ENCODE measurements around the gene LPCAT3.
A peak's percentile ranks its signal among the peaks of the same experiment; 100 is the strongest.

LPCAT3 gene

DNA sequence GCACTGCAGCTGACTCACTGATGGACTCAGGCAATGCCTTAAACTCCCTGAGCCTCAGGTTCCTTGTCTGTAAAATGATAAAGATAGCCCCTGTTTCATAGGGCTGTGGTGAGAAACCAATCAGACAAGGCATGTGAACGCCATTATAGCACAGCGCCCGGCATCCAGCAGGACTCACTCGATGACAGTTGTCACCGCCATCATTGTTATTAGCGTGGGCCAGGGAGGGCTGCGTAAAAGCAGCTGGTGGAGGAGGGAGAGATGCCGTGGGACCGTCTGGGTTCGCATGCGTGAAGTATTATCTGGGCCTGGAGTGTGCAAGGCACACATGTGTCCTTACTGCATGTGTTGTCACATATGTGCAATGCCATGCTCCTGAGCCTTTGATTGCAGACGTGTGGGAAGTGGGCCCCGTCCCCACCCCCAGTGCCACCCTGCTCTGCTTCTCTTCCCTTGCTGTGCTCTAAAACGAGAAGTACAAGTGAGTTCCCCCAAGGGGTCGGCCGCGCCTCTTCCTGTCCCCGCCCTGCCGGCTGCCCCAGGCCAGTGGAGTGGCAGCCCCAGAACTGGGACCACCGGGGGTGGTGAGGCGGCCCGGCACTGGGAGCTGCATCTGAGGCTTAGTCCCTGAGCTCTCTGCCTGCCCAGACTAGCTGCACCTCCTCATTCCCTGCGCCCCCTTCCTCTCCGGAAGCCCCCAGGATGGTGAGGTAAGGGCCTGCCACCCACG is 67.3 kb downstream of the LPCAT3 start, which contains the start of gene PTPN6:
Gene PTPN6, plus strand, starts transcription at position 546 of the 730 bp plus-strand sequence. Its CDS starts 157 bp downstream, at position 703.
- DNase-seq: peak; percentile 34

DNA sequence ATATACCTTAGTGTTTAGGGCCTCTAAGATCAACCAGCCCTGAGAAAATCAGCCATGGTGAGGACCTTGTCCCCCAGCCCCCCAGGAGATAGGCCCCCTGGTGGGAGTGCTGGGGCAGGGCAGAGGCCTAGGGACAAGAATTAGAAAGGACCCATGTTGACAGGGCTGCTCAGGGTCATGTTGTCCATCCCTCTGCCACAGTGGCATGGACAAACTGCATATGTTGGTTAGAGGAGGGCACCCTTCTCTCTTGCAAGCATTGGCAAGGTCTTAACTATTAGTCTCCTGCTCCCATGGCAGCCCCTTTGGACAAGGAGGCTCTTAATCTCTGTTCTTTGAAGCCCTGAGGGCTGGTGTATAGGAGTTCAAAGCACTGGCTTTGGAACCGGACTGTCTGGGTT is 67.9 kb downstream of the LPCAT3 start:
- DNase-seq: peak; percentile 12

DNA sequence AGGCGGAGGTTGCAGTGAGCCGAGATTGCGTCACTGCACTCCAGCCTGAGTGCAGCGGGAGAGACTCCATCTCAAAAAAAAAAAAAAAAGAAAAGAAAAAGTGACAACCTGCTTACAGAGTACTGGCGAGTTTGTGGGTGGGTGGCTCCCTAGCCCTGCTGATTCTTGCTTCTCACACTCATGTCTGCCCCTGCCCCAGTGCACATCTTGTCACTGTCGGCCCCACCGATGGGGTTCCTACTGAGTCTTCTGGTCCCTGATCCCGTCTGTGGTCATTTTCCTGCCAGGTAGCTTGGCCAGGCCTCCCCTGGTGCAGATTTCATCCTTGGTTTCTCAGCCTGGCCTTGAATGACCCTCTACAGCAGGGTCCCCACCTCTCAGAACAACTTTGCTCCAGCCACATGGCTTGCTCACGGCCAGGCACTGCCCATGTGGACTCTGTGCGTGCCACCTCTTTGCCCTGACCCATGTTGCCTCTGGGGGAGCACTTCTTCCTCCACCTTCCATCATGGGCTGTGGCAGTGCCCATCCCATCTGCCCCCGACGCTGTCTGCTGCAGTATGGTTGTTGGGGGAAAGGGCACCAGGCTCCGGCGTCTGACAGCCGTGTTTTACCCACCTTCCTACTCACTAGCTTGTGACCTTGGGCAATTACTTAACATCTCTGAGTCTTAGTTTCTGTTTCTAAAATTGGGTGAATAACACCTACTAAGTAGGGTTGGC is 69.2 kb downstream of the LPCAT3 start:
- DNase-seq: peak; percentile 18

DNA sequence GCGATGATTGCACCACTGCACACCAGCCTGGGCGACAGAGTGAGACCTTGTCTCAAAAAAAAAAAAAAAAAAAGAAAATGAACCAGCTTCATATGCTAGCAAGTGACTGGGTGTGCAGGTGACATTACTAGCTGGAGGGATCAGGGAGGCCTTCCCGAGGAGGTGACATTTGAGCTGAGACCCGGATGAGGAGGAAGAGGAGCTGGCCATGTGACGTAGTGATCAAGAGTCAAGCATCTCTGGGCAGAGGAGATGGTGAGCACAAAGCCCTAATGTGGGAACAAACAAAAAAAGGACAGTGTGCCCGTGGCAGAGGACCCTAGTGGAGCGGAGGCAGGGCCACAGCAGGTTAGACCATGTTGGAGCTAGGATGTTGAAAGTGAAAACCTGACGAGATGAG is 70.7 kb downstream of the LPCAT3 start:
- DNase-seq: peak; percentile 13

DNA sequence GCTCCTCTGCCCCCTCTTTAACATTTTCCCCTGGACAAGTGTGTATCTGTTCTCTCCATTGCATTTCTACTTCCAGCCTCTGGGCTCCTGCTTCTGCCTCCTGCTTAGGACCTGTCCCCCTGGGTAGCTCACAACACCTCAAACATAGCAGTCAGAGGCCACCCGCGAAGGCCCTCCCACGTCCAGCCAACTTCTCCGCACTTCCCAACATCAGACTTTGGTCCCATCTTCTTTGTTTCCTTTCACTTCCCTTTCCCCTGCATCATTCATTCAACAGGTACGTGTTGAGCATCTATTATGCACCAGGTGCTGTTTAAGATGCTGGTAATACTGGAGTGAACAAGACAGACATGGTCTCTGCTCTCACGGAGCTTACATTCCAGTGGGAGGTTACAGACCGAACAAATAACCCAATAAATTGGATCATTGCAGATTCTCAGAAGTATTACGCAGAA is 71.3 kb downstream of the LPCAT3 start:
- no peak for DNase-seq

DNA sequence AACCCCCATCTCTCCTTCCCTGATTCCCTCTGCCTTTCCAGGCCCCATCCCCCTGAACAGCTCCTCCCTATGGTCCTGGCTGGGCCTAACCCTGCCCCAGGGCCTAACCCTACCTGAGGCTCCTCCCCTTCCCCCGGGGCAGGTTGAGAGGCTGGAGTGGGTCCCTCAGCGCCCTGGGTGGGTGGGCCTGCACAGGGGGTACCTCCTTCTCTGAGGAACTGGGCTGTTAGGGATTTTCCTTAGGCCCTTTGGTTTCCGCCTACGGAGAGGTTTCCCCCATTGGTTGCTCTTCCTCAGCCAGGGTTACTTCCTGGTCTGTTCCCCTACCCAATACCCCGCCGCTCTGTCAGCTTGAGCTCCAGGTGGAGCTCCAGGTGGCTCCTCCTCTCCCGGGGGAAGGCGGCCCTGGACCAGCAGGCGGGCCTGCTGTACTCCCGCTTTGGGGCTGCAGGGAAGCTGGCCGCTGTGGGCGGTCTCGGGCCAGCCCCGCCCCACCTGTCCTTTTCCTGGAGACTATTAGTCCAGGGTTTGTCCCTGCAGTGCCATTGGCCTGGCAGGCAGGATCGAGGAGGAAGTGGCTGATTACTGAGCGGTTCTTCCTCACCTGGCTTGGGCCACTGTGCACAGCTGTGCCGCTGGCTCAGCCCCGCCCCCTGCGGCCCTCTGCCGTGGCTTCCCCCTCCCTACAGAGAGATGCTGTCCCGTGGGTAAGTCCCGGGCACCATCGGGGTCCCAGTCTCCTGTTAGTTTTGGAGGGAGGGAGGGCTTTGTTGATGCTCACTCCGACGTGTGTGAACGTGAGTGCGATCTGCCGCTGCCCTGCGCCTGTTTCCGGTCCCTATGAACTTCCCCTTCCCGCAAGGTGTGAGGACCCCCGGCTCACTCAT is 72.0 kb downstream of the LPCAT3 start:
- DNase-seq: peak; percentile 70

DNA sequence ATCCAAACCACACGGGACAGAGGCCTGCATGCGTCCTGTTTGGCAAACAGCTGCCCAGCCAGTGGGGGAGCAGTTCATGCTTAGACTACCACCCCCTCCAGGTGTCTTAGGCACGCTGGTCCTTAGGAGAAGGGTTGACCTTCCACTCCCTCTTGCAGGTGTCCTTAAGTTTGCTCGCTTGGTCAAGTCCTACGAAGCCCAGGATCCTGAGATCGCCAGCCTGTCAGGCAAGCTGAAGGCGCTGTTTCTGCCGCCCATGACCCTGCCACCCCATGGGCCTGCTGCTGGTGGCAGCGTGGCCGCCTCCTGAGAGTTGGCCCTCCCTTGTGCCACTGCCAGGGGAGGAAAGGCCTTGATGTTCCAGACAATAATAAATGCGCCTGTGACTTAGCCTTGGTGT is 72.7 kb downstream of the LPCAT3 start:
- DNase-seq: no peak

DNA sequence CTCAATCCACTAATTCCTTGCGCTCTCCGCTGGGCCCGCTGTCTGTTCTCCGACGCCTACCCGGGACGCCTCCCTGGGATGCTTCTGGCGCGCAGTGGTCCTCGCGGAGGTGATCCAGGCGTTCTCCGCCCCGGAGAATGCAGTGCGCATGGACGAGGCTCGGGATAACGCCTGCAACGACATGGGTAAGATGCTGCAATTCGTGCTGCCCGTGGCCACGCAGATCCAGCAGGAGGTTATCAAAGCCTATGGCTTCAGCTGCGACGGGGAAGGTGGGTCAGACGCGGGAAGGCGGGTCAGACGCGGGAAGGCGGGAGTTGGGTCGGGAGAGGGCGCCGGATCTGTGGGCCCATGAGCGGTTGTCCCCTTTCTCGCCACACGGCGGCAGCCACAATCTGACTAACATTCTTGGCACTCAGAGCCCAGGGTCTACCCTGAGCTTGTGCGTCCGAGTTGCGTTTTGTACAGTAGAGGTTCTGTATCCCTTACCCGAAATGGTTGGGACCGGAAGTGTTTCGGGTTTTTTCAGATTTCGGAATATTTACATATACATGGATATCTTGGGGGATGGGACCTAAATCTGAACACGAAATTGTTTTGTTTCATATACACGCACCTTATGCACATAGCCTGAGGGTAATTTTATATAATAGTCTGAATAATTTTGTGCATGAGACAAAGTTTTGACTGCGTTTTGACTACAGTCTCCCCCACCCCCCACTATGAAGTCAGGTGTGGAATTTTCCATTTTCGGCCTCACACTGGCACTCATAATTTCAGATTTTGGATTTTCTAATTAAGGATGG is 73.7 kb downstream of the LPCAT3 start:
- DNase-seq: peak; percentile 97

DNA sequence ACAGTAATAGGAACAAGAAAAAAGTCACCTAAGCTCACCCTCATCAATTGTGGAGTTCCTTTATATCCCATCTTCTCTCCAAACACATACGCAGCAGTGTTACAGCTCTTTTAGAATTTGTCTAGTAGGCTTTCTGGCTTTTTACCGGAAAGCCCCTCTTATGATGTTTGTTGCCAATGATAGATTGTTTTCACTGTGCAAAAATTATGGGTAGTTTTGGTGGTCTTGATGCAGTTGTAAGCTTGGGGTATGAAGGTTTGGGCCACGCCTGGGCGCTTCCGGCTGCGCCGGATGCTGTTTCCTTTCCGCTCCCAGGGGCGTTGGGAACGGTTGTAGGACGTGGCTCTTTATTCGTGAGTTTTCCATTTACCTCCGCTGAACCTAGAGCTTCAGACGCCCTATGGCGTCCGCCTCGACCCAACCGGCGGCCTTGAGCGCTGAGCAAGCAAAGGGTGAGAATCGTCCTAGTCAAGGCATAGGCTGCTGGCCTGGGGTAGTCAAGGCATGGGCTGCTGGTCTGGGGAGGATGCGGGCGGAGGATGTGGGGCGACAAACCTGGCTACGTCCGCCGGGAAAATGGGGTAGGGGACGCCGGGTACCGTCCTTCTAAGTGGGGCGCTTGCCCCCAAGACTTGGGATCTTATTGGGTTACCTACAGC is 74.4 kb downstream of the LPCAT3 start, which contains the start of the genes C12orf57 and RNU7-1:
Gene C12orf57, plus strand, starts transcription at position 301 of the 659 bp plus-strand sequence. Its CDS starts 100 bp downstream, at position 401.
Gene RNU7-1, plus strand, starts transcription at position 95 of the 659 bp plus-strand sequence.
- peak; percentile 92 for DNase-seq

DNA sequence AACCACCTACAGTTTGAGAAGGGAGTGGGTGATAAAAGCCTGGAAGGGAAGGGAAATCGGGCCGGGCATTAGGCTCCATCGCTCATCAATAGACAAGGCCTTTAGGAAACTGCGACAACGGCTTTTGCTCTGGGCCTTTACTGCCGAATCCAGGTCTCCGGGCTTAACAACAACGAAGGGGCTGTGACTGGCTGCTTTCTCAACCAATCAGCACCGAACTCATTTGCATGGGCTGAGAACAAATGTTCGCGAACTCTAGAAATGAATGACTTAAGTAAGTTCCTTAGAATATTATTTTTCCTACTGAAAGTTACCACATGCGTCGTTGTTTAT is 74.9 kb downstream of the LPCAT3 start:
- DNase-seq: peak; percentile 88

DNA sequence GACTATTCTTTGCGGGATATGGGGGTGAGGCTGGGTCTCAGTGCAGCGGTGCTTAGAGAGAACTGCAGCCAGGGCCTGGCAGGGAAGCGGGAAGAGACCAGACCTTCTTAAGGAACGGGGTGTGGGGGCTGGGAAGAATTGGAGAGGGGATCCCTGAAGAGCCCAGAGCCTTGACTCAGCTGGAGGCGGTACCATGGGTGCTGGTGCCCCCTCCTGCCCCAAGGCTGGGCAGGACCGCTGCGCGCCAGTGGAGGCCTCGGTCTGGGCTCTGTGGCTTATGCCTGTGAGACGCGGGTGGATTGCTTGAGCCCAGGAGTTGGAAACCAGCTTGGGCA is 76.0 kb downstream of the LPCAT3 start:
- no peak for DNase-seq

DNA sequence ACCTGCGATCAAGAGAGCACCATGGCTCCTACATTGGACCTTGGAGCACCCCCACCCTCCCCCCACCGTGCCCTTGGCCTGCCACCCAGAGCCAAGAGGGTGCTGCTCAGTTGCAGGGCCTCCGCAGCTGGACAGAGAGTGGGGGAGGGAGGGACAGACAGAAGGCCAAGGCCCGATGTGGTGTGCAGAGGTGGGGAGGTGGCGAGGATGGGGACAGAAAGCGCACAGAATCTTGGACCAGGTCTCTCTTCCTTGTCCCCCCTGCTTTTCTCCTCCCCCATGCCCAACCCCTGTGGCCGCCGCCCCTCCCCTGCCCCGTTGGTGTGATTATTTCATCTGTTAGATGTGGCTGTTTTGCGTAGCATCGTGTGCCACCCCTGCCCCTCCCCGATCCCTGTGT is 76.5 kb downstream of the LPCAT3 start:
- no peak for DNase-seq

DNA sequence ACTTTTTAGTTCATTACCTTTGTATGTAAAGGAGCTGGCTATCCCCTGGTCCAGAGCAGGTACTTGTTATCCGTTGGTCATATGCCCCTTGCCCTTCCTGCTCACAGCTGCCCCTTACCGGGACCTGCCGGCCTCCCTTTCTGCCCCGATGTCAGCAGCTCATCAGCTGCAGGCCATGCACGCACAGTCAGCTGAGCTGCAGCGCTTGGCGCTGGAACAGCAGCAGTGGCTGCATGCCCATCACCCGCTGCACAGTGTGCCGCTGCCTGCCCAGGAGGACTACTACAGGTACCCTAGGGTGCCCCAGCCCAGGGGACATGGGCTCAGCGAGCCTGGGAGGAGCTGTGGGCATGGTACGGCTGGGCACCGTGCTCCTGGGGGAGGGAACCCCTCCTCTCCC is 77.0 kb downstream of the LPCAT3 start:
- no peak for DNase-seq

DNA sequence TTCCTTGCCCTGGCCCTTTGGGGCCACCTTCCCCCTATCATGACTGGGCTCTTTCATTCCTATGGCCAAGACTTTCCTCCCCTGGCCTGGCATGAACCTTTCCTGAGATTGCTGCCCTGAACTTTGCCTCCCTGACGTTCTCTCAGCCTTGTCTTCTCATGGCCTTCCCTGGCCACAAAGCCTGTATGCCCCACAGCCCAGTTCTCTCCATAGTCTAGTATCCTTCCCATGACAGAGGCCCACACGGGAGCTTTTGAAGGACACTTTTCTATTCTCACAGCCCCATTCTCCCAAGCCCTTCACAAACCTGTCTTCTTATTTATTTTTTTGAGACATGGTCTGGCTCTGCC is 79.1 kb downstream of the LPCAT3 start:
- no peak for DNase-seq

DNA sequence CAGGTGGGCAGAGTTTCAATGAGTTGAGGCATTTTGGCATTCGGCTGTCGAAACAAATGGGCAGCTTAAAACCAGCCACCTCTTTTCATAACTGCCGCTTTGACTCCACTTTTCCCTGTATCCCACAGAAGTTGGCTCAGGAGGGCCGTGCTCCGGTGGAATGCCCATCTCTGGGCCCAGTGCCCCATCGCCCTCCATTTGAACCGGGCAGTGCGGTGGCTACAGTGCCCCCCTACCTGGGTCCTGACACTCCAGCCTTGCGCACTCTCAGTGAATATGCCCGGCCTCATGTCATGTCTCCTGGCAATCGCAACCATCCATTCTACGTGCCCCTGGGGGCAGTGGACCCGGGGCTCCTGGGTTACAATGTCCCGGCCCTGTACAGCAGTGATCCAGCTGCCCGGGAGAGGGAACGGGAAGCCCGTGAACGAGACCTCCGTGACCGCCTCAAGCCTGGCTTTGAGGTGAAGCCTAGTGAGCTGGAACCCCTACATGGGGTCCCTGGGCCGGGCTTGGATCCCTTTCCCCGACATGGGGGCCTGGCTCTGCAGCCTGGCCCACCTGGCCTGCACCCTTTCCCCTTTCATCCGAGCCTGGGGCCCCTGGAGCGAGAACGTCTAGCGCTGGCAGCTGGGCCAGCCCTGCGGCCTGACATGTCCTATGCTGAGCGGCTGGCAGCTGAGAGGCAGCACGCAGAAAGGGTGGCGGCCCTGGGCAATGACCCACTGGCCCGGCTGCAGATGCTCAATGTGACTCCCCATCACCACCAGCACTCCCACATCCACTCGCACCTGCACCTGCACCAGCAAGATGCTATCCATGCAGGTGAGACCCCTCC is 79.7 kb downstream of the LPCAT3 start:
- peak; percentile 49 for DNase-seq

DNA sequence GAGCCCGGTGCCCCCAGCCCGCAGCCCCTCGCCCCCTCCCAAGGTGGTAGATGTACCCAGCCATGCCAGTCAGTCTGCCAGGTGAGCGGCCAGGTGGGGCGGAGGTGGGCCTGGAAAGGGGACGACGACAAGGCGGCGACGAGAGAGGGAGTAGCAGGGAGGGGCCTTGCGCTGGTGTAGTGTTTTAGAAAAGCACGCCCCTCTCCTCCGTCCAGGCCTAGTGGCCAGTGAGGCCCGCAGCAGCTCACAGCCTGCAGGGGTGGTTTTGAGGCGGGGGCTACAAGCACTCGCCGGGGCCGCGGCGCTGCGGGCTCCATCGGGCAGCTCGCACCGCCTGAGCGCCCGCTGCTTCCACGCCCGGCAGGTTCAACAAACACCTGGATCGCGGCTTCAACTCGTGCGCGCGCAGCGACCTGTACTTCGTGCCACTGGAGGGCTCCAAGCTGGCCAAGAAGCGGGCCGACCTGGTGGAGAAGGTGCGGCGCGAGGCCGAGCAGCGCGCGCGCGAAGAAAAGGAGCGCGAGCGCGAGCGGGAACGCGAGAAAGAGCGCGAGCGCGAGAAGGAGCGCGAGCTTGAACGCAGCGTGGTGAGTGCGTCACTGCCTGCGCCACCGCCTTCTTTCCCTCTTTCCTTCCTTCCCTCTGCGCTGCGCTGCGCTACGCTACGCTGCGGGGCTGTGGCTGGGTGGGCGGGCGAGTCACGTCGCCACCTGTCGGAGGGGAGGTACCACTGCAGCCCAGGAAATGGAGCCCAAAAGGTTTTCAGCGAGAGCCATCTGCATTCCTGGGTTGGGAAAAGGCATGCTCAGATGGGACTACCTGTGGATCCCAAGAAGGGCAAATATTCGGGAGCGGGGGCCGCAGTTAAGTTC is 80.6 kb downstream of the LPCAT3 start:
- peak; percentile 95 for DNase-seq

DNA sequence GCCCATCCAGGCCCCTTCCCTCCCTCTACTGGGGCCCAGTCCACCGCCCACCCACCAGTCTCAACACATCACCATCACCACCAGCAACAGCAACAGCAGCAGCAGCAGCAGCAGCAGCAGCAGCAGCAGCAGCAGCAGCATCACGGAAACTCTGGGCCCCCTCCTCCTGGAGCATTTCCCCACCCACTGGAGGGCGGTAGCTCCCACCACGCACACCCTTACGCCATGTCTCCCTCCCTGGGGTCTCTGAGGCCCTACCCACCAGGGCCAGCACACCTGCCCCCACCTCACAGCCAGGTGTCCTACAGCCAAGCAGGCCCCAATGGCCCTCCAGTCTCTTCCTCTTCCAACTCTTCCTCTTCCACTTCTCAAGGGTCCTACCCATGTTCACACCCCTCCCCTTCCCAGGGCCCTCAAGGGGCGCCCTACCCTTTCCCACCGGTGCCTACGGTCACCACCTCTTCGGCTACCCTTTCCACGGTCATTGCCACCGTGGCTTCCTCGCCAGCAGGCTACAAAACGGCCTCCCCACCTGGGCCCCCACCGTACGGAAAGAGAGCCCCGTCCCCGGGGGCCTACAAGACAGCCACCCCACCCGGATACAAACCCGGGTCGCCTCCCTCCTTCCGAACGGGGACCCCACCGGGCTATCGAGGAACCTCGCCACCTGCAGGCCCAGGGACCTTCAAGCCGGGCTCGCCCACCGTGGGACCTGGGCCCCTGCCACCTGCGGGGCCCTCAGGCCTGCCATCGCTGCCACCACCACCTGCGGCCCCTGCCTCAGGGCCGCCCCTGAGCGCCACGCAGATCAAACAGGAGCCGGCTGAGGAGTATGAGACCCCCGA is 81.4 kb downstream of the LPCAT3 start:
- peak; percentile 72 for DNase-seq

DNA sequence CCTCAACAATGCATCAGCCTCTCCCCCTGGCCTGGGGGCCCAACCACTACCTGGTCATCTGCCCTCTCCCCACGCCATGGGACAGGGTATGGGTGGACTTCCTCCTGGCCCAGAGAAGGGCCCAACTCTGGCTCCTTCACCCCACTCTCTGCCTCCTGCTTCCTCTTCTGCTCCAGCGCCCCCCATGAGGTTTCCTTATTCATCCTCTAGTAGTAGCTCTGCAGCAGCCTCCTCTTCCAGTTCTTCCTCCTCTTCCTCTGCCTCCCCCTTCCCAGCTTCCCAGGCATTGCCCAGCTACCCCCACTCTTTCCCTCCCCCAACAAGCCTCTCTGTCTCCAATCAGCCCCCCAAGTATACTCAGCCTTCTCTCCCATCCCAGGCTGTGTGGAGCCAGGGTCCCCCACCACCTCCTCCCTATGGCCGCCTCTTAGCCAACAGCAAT is 82.1 kb downstream of the LPCAT3 start:
- no peak for DNase-seq
